Tibial artery (tissue), 4 donors: Measurements from ENCODE around the gene PIEZO2.

Experiments used
- DNase-seq, 2 donors: peaks; one replicate each; pipeline ENCODE4 v3.0.0-alpha.2; 2019
- H3K27ac ChIP-seq, 2 donors: fragments of 200-600 bp; sonication (generic) in 1 of 2; 1 replicate in 1 of 2; 2 replicates in 1 of 2; pipeline ENCODE4 v1.5.1; 2018 to 2019; ENCODE audit warnings: mild to moderate bottlenecking in 1 of 2
- H3K27me3 ChIP-seq, 2 donors: fragments of 200-600 bp; sonication (generic) in 1 of 2; one replicate each; pipeline versions ENCODE4 v1.5.1 to v1.6.0; 2016 to 2019
- H3K36me3 ChIP-seq, 3 donors: fragments of 200-600 bp; sonication (generic) in 2 of 3; one replicate each; pipeline ENCODE4 v1.5.1; 2016 to 2019; ENCODE audit warnings: mild to moderate bottlenecking in 2 of 3
- H3K4me1 ChIP-seq, 4 donors: fragments of 200-600 bp; sonication (generic) in 2 of 4; 1 replicate in 3 of 4; 2 replicates in 1 of 4; pipeline ENCODE4 v1.5.1; 2016 to 2019
- H3K4me3 ChIP-seq, 2 donors: fragments of 200-600 bp; sonication (generic) in 1 of 2; 1 replicate in 1 of 2; 2 replicates in 1 of 2; pipeline ENCODE4 v1.5.1; 2018 to 2019; ENCODE audit warnings: mild to moderate bottlenecking in 2 of 2
- H3K9me3 ChIP-seq, 3 donors: fragments of 200-600 bp; sonication (generic) in 1 of 3; one replicate each; pipeline ENCODE4 v1.5.1; 2016 to 2019
- intact Hi-C: fragments of 100-400 bp; cut with DNase I; formaldehyde crosslinking; loops from one replicate; pipeline ENCODE4 v1.15.0; 2023; ENCODE audit warnings: low total_unique reads
- TF ChIP-seq, protein P1 (sequence below), 2 experiments: fragments of 200-600 bp in 1 of 2; fragments of 450-650 bp in 1 of 2; IDR thresholded peaks; one replicate each; pipeline ENCODE4 v1.5.1; 2017 to 2019; ENCODE audit warnings: antibody characterized with exemption in 2 of 2, mild to moderate bottlenecking in 1 of 2, moderate library complexity in 1 of 2

Gene PIEZO2

GRCh38 chr18:10679557-10680270 is 469.7 kb downstream of the PIEZO2 start:
- no peaks in the 10 kb centered on the region for H3K4me1 ChIP-seq
- TF ChIP-seq, protein P1, sequence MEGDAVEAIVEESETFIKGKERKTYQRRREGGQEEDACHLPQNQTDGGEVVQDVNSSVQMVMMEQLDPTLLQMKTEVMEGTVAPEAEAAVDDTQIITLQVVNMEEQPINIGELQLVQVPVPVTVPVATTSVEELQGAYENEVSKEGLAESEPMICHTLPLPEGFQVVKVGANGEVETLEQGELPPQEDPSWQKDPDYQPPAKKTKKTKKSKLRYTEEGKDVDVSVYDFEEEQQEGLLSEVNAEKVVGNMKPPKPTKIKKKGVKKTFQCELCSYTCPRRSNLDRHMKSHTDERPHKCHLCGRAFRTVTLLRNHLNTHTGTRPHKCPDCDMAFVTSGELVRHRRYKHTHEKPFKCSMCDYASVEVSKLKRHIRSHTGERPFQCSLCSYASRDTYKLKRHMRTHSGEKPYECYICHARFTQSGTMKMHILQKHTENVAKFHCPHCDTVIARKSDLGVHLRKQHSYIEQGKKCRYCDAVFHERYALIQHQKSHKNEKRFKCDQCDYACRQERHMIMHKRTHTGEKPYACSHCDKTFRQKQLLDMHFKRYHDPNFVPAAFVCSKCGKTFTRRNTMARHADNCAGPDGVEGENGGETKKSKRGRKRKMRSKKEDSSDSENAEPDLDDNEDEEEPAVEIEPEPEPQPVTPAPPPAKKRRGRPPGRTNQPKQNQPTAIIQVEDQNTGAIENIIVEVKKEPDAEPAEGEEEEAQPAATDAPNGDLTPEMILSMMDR (IDR thresholded peaks at IDR 0.05): no peak
- no peak for DNase-seq
- H3K9me3 ChIP-seq: no peaks in the 10 kb centered on the region
- intact Hi-C loops: no loop called here
- no peaks in the 10 kb centered on the region for H3K27me3 ChIP-seq
- no peaks in the 10 kb centered on the region for H3K36me3 ChIP-seq
- H3K27ac ChIP-seq: no peak overlapping the region
- no peak overlapping the region for H3K4me3 ChIP-seq

DNA sequence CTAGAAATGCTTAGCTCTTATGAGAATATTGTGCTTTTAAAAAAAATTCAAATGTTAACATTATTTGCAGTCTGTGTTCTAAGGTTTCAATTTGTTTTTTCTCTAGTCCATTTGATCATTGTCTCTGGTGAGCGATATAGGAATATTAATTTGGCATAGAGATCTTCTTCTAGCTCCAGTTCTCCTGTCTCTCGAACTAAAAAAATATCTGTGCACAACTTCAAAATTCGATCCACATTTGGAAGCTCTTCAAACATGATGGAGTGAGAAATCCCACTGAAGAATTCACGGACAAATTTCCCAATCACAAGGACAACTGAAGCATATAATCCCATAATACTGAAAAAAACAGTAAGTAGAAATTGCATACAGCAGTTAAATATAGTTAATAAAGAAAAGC is 477.9 kb downstream of the PIEZO2 start:
- intact Hi-C loops: no loop called here
- Histone ChIP-seq H3K27me3 (no peaks in the 10 kb centered on the region), H3K36me3 (no peaks in the 10 kb centered on the region), H3K4me3 (no peak overlapping the region), H3K4me1 (no peaks in the 10 kb centered on the region), H3K9me3 (no peaks in the 10 kb centered on the region), H3K27ac (no peak overlapping the region)
- TF ChIP-seq, protein P1 (IDR thresholded peaks at IDR 0.05): no peak
- DNase-seq: no peak

- TF ChIP-seq, protein P1 (IDR thresholded peaks at IDR 0.05): no peak
- Histone ChIP-seq H3K27ac (no peak overlapping the region), H3K4me1 (no peaks in the 10 kb centered on the region), H3K4me3 (no peak overlapping the region), H3K36me3 (no peaks in the 10 kb centered on the region), H3K27me3 (no peaks in the 10 kb centered on the region), H3K9me3 (no peaks in the 10 kb centered on the region)
- intact Hi-C loops: no loop called here
- DNase-seq: no peak
Observed at GRCh38 chr18:10670856-10671255, 478.5 kb downstream of the PIEZO2 start.

- no peak overlapping the region for H3K4me3 ChIP-seq
- DNase-seq: no peak
- intact Hi-C loops: no loop called here
- no peaks in the 10 kb centered on the region for H3K27me3 ChIP-seq
- no peaks in the 10 kb centered on the region for H3K36me3 ChIP-seq
- no peaks in the 10 kb centered on the region for H3K9me3 ChIP-seq
- TF ChIP-seq, protein P1 (IDR thresholded peaks at IDR 0.05): no peak
- no peak overlapping the region for H3K27ac ChIP-seq
- no peaks in the 10 kb centered on the region for H3K4me1 ChIP-seq
Observed at GRCh38 chr18:10669441-10670100, 479.8 kb downstream of the PIEZO2 start.

DNA sequence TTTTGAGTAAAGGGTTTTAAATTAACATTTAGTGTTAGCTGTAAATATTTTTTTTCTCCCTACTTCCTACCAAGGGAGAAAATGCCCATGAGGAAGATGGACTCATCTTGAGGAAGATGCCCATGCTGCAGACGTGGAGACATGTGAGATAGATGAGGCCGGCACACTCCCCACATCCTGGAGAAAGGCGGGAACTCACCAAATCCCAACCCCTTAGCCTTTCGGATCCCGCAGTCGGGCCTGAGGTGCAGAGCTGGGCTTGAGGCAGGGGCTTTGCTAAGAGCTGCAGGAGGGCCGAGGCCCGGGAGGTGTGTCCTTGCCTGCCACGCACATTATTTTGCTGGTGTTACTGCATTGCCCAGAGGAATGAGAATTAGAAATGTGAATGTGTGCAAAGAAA is 485.6 kb downstream of the PIEZO2 start:
- TF ChIP-seq, protein P1 (IDR thresholded peaks at IDR 0.05): no peak
- Histone ChIP-seq H3K27me3 (no peaks in the 10 kb centered on the region), H3K27ac (no peak overlapping the region), H3K4me3 (no peak overlapping the region), H3K9me3 (no peaks in the 10 kb centered on the region), H3K36me3 (no peaks in the 10 kb centered on the region), H3K4me1 (no peaks in the 10 kb centered on the region)
- no peak for DNase-seq
- intact Hi-C loops: no loop called here
